Measurements from ENCODE around the gene RNF150.

DNA sequence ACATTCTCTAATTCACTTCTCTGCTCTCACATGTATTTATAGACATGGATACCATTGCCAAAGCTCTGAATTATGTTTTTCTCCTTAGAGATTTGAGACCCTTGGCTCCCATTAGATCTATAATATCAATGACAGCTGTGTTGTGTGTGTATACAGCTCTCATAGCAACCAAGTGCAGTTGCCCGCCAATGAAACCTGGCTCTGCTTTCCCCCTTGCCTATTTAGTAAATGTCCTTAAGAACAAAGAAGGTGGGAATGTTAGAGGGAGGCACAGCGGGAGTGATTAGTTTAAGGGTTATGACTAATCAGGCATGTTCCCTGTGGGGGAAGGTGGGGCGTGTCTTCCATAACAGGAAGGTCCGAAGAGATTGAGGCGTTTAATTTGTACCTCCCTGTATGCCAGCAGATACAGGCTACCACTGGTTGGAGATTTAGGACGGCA is 276.6 kb downstream of the RNF150 start:
- no peak for TF ChIP-seq JUND (IDR thresholded peaks at IDR 0.05)
- TF ChIP-seq, protein P1, sequence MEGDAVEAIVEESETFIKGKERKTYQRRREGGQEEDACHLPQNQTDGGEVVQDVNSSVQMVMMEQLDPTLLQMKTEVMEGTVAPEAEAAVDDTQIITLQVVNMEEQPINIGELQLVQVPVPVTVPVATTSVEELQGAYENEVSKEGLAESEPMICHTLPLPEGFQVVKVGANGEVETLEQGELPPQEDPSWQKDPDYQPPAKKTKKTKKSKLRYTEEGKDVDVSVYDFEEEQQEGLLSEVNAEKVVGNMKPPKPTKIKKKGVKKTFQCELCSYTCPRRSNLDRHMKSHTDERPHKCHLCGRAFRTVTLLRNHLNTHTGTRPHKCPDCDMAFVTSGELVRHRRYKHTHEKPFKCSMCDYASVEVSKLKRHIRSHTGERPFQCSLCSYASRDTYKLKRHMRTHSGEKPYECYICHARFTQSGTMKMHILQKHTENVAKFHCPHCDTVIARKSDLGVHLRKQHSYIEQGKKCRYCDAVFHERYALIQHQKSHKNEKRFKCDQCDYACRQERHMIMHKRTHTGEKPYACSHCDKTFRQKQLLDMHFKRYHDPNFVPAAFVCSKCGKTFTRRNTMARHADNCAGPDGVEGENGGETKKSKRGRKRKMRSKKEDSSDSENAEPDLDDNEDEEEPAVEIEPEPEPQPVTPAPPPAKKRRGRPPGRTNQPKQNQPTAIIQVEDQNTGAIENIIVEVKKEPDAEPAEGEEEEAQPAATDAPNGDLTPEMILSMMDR (IDR thresholded peaks at IDR 0.05; ENCODE audit: low read depth, low read length, missing input control) = no peak
- no peak for TF ChIP-seq HNF4G (IDR thresholded peaks at IDR 0.05)
- TF ChIP-seq RAD21 (IDR thresholded peaks at IDR 0.05) = no peak
- no peak for TF ChIP-seq RXRA (IDR thresholded peaks at IDR 0.05)
- TF ChIP-seq, protein P2, sequence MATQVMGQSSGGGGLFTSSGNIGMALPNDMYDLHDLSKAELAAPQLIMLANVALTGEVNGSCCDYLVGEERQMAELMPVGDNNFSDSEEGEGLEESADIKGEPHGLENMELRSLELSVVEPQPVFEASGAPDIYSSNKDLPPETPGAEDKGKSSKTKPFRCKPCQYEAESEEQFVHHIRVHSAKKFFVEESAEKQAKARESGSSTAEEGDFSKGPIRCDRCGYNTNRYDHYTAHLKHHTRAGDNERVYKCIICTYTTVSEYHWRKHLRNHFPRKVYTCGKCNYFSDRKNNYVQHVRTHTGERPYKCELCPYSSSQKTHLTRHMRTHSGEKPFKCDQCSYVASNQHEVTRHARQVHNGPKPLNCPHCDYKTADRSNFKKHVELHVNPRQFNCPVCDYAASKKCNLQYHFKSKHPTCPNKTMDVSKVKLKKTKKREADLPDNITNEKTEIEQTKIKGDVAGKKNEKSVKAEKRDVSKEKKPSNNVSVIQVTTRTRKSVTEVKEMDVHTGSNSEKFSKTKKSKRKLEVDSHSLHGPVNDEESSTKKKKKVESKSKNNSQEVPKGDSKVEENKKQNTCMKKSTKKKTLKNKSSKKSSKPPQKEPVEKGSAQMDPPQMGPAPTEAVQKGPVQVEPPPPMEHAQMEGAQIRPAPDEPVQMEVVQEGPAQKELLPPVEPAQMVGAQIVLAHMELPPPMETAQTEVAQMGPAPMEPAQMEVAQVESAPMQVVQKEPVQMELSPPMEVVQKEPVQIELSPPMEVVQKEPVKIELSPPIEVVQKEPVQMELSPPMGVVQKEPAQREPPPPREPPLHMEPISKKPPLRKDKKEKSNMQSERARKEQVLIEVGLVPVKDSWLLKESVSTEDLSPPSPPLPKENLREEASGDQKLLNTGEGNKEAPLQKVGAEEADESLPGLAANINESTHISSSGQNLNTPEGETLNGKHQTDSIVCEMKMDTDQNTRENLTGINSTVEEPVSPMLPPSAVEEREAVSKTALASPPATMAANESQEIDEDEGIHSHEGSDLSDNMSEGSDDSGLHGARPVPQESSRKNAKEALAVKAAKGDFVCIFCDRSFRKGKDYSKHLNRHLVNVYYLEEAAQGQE (IDR thresholded peaks at IDR 0.05) = no peak
- no peak for TF ChIP-seq NR2F2 (IDR thresholded peaks at IDR 0.05)
